Measurements from ENCODE around the gene USP25.

- no peak for TF ChIP-seq POLR2AphosphoS5 (IDR thresholded peaks at IDR 0.05; ENCODE audit: low read depth)
- no peak for TF ChIP-seq CTCF (IDR thresholded peaks at IDR 0.05; ENCODE audit: insufficient read depth, low read length)
- no peak for TF ChIP-seq REST (IDR thresholded peaks at IDR 0.05; ENCODE audit: insufficient replicate concordance, low read depth)
Measured at GRCh38 chr21:15908187-15908586, 178.4 kb downstream of the USP25 start.
